ENCODE results near the gene DNAJC30. TPM values are rescaled to one million over a fixed set of nuclear protein-coding genes. Genes with fewer than 3 reads are reported as not detected.

The DNAJC30 gene
- total RNA-seq, 4 donors from 2014 or later = 1.9 to 26.7 (median 6.8) TPM

DNA sequence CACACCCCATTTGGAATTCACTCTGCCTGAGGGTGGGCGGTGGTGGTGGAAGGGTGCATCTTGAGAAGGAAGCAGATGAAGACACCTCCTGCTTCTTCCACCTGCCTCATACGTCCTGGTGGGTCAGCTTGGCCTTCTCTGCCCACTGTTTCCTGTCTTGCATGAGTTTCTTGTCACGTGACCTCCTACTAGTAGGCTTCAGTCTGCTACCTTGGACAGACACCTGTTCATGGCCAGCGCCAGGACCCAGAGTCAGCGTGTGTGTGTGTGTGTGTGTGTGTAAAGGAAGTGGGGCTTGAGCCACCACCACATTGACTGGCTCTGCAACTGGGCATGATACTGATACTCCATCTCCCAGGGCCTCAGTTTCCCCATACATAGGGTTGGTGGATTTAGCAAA is 32.7 kb downstream of the DNAJC30 start:
- intact Hi-C loops (cut with DNase I; ENCODE audit: low total_unique reads) = no loop called here
- no peak overlapping the region for H3K27ac ChIP-seq
- WGBS, 2 donors (ENCODE audit: low coverage in 1 of 2) = 69% methylated on average over 5 of the region's 5 CpGs; no CpG with 5 or more reads in 1 of the 2 donors
- DNase-seq = no peak
- TF ChIP-seq POLR2A (IDR thresholded peaks at IDR 0.05) (no peak), POLR2AphosphoS5 (IDR thresholded peaks at IDR 0.05) (no peak), EP300 (IDR thresholded peaks at IDR 0.05; ENCODE audit: low read depth) (no peak)
- TF ChIP-seq, protein P1, sequence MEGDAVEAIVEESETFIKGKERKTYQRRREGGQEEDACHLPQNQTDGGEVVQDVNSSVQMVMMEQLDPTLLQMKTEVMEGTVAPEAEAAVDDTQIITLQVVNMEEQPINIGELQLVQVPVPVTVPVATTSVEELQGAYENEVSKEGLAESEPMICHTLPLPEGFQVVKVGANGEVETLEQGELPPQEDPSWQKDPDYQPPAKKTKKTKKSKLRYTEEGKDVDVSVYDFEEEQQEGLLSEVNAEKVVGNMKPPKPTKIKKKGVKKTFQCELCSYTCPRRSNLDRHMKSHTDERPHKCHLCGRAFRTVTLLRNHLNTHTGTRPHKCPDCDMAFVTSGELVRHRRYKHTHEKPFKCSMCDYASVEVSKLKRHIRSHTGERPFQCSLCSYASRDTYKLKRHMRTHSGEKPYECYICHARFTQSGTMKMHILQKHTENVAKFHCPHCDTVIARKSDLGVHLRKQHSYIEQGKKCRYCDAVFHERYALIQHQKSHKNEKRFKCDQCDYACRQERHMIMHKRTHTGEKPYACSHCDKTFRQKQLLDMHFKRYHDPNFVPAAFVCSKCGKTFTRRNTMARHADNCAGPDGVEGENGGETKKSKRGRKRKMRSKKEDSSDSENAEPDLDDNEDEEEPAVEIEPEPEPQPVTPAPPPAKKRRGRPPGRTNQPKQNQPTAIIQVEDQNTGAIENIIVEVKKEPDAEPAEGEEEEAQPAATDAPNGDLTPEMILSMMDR (IDR thresholded peaks at IDR 0.05) = no peak
- in situ Hi-C loops (cut with MboI; ENCODE audit: low pct_ligation_motif_present in 1 of 4, low pct_unique_long_range_greater_than_20kb in 1 of 4, low sequenced_read_pairs in 3 of 4) = no loop called here
- H3K4me1 ChIP-seq = peaks cover 4 to 15% (median 10%) of the 10 kb centered on the region in 4 donors
- no peaks in the 10 kb centered on the region for H3K36me3 ChIP-seq
- H3K27me3 ChIP-seq = peaks cover 35% of the 10 kb centered on the region
- no peaks in the 10 kb centered on the region for H3K9me3 ChIP-seq
- no peak overlapping the region for H3K4me3 ChIP-seq

DNA sequence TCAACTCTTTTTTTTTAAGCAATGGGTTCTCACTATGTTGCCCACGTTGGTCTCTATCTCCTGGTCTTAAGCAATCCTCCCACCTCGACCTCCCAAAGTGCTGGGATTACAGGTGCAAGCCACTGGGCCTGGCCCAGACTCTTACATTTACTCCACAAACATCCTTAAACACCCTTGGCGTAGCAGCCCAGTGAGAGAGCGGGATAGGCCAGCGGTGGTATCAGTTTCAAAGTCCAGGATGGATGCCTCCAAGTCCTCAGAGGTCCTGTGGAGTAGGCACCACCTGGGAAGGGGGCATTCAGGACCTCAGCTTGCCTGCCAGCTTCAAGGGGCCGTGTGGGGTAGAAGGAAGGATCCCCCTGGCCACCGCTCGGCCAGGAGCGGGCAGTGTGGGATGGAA is 33.7 kb downstream of the DNAJC30 start:
- Histone ChIP-seq H3K27me3 (peaks cover 36% of the 10 kb centered on the region), H3K4me3 (no peak overlapping the region), H3K9me3 (no peaks in the 10 kb centered on the region), H3K4me1 (peaks cover 4 to 15% (median 10%) of the 10 kb centered on the region in 4 donors), H3K27ac (no peak overlapping the region), H3K36me3 (no peaks in the 10 kb centered on the region)
- in situ Hi-C loops (cut with MboI; ENCODE audit: low pct_ligation_motif_present in 1 of 4, low pct_unique_long_range_greater_than_20kb in 1 of 4, low sequenced_read_pairs in 3 of 4) (loop anchor here in 2 of 4 donors (25.0 kb wide), 1 partner anchor 213 kb away; the partner anchor contains the start of gene TMEM270 (in 2 of the 2)), intact Hi-C loops (cut with DNase I; ENCODE audit: low total_unique reads) (no loop called here)
- 60% methylated on average over 9 of the region's 9 CpGs; no CpG with 5 or more reads in 1 of the 2 donors for WGBS, 2 donors (ENCODE audit: low coverage in 1 of 2)
- no peak for DNase-seq
- TF ChIP-seq POLR2A (IDR thresholded peaks at IDR 0.05) = no peak
- TF ChIP-seq EP300 (IDR thresholded peaks at IDR 0.05; ENCODE audit: low read depth) = no peak
- TF ChIP-seq, protein P1 (IDR thresholded peaks at IDR 0.05) = no peak
- TF ChIP-seq POLR2AphosphoS5 (IDR thresholded peaks at IDR 0.05) = no peak

DNA sequence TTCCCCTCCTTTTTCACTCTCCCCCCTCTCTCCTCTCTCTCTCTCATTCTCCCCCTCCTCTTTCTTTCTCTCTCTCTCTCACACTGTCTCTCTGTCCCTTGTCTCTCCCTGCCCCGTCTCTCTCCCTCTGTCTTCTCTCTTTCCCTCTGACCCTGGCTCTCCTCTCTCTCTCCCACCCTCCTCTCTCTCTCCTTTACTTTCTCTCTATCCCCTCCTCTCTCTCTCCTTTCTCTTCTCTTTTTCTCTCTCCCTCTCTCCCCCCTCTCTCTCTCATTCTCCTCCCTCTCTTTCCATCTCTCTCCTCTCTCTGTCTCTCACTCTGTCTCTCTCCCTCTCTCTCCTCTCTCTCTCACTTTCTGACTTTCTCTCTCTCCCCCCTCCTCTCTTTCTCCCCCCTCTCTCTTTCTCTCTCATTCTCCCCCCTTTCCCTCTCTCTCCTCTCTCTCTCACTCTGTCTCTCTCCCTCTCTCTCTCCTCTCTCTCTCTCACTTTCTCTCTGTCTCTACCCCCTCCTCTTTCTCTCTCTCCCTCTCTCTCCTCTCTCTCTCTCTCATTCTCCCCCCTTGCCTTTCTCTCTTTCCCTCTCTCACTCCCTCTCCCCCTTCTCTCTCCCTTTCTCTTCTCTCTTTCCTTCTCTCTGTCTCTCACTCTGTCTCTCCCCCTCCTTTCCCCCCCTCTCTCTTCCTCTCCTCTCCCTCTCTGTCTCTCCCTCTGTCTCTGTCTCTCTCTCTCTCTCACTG is 34.5 kb downstream of the DNAJC30 start:
- H3K27ac ChIP-seq = no peak overlapping the region
- peaks cover 4 to 15% (median 10%) of the 10 kb centered on the region in 4 donors for H3K4me1 ChIP-seq
- no peaks in the 10 kb centered on the region for H3K9me3 ChIP-seq
- no peak overlapping the region for H3K4me3 ChIP-seq
- TF ChIP-seq, protein P1 (IDR thresholded peaks at IDR 0.05) = no peak
- TF ChIP-seq EP300 (IDR thresholded peaks at IDR 0.05; ENCODE audit: low read depth) = no peak
- TF ChIP-seq POLR2A (IDR thresholded peaks at IDR 0.05) = no peak
- in situ Hi-C loops (cut with MboI; ENCODE audit: low pct_ligation_motif_present in 1 of 4, low pct_unique_long_range_greater_than_20kb in 1 of 4, low sequenced_read_pairs in 3 of 4) = loop anchor here in 2 of 4 donors (25.0 kb wide), 1 partner anchor 214 kb away; the partner anchor contains the start of gene TMEM270 (in 2 of the 2)
- intact Hi-C loops (cut with DNase I; ENCODE audit: low total_unique reads) = no loop called here
- whole genome bisulfite sequencing, 2 donors (ENCODE audit: low coverage in 1 of 2) = 50 to 86% methylated on average over 1 of the region's 1 CpG
- no peaks in the 10 kb centered on the region for H3K36me3 ChIP-seq
- no peak for DNase-seq
- H3K27me3 ChIP-seq = peaks cover 40% of the 10 kb centered on the region

DNA sequence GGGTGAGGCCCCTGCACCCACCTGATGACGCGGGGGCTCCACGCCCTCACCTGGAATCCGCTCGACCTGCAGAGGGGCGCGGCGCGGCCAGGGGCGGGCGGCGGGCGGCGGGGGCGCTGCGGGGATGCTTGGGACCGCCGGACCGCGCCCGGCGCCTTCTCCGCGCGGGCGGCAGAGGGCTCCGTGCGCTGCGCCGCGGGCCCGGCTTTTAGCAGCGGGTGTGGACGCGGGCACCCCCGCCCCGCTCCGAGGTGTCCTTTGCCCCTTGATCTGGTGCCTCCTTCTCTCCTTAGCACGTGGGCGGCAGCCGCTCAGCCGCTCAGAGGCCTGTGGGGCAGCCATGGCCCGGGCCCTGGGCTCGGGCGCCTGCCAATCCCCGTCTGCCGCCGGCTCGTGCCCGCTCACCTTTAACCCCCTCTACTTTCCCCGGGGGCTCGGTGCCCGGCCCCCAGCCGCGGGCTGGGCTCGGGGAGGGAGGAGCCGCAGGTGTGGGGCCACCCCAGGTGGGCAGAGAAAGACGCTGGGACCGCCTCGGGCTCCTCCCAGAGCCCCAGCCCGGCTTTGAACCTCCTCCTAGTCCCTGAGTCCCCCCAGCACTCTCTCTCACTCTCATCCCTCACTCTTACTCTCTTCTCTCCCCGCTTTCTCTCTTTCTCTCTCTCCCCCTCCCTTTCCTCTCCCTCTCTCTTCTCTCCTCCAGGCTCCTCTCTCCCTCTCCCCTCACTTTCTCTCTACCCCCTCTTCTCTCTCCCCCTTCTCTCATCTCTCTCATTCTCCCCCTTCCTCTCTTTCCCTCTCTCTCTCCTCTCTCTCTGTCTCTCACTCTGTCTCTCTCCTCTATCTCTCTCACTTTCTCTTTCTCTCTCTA is 35.3 kb downstream of the DNAJC30 start:
- Histone ChIP-seq H3K36me3 (no peaks in the 10 kb centered on the region), H3K9me3 (no peaks in the 10 kb centered on the region), H3K4me3 (peak overlapping the region; percentile 6 to 59 (median 27)), H3K27ac (peak overlapping the region in 2 of 4 donors; percentile 45 to 46), H3K27me3 (peaks cover 40% of the 10 kb centered on the region), H3K4me1 (peaks cover 4 to 15% (median 10%) of the 10 kb centered on the region in 4 donors)
- in situ Hi-C loops (cut with MboI; ENCODE audit: low pct_ligation_motif_present in 1 of 4, low pct_unique_long_range_greater_than_20kb in 1 of 4, low sequenced_read_pairs in 3 of 4) (loop anchor here in 2 of 4 donors (25.0 kb wide), 1 partner anchor 214 kb away; the partner anchor contains the start of gene TMEM270 (in 2 of the 2)), intact Hi-C loops (cut with DNase I; ENCODE audit: low total_unique reads) (no loop called here)
- 3 to 22% methylated on average over 2 to 31 of the region's 62 CpGs for WGBS, 2 donors (ENCODE audit: low coverage in 1 of 2)
- DNase-seq = peak; percentile 83
- TF ChIP-seq POLR2AphosphoS5 (IDR thresholded peaks at IDR 0.05) (peak in 1 of 3 donors; percentile 43), POLR2A (IDR thresholded peaks at IDR 0.05) (peak; percentile 18), EP300 (IDR thresholded peaks at IDR 0.05; ENCODE audit: low read depth) (no peak)
- TF ChIP-seq, protein P1 (IDR thresholded peaks at IDR 0.05) = peak in 2 of 5 experiments; percentile 19 to 20

Data from transverse colon (tissue), 4 donors.